HFF-Myc (cell line): ENCODE results near the gene VAT1L.

Experiments used
- DNase-seq: peaks from one replicate; pipeline ENCODE4 v3.0.0-alpha.2; 2011; ENCODE audit warnings: low read depth; ENCODE audit errors: extremely low read depth
- H3K4me3 ChIP-seq: replicated peaks from 2 replicates; pipeline ENCODE4 v1.5.1; 2011; ENCODE audit warnings: low read depth, mild to moderate bottlenecking, control low read depth, low read length
- TF ChIP-seq, protein P1 (sequence below): IDR thresholded peaks from 2 replicates; pipeline ENCODE4 v1.5.1; 2012; ENCODE audit warnings: mild to moderate bottlenecking, low read depth, low read length, control low read depth; ENCODE audit errors: missing control alignments

The VAT1L gene

DNA sequence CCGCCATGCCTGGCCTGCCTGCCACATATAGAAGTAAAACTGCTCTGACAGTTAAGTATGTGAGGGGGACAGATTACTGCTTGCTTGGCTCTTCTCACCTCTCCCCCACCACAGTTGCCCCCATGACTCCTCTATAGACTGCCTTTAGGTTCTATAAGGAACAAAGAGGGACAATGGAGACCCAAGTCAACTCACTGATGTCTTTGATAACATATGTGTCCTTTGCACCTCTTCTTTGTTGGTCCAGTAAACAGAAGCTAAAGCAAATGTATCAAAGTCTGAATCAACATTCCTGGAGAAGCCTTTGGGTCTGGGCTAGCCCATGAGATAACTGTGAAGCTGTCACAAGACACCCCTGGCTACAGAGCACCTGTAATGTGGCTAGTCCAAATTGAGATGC lies 38.9 kb upstream of the VAT1L start:
- H3K4me3 ChIP-seq: no peak overlapping the region
- DNase-seq: no peak
- TF ChIP-seq, protein P1, sequence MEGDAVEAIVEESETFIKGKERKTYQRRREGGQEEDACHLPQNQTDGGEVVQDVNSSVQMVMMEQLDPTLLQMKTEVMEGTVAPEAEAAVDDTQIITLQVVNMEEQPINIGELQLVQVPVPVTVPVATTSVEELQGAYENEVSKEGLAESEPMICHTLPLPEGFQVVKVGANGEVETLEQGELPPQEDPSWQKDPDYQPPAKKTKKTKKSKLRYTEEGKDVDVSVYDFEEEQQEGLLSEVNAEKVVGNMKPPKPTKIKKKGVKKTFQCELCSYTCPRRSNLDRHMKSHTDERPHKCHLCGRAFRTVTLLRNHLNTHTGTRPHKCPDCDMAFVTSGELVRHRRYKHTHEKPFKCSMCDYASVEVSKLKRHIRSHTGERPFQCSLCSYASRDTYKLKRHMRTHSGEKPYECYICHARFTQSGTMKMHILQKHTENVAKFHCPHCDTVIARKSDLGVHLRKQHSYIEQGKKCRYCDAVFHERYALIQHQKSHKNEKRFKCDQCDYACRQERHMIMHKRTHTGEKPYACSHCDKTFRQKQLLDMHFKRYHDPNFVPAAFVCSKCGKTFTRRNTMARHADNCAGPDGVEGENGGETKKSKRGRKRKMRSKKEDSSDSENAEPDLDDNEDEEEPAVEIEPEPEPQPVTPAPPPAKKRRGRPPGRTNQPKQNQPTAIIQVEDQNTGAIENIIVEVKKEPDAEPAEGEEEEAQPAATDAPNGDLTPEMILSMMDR: no peak

DNA sequence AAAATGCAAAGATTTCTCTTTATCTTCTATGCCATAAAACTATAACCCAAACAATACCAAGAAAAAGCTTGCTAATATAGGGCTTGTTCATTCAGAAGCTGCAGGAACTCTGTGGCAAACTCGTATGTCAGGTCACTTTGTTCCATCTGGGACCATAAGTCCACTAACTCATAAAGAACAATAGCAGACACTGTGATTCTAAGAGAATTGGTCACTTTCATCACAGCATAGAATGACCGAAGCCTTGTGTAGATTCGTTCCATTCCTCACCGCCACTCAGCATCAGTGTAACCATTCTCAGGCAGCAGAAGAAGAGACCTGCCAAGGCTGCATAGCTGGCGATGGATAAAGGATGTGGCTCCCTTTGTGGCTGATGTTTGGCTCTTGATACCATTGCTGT lies 30.3 kb upstream of the VAT1L start:
- no peak overlapping the region for H3K4me3 ChIP-seq
- DNase-seq: no peak

DNA sequence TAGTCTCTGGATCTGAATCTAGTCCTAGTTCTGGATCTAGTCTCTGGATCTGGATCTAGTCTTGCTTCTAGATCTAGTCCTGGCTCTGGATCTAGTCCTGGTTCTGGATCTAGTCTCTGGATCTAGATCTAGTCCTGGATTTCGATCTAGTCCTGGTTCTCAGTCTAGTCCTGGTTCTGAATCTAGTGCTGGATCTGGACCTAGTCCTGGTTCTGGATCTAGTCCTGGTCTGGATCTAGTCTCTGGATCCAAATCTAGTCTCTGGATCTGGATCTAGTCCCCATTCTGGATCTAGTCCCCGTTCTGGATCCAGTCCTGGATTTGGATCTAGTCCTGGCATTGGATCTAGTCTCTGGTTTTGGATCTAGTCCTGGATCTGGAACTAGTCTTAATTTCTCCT lies 29.9 kb upstream of the VAT1L start:
- DNase-seq: no peak
- H3K4me3 ChIP-seq: no peak overlapping the region
- TF ChIP-seq, protein P1: no peak

More for the DNA sequence above, 30.3 kb upstream of the VAT1L start:
- TF ChIP-seq, protein P1: no peak

DNA sequence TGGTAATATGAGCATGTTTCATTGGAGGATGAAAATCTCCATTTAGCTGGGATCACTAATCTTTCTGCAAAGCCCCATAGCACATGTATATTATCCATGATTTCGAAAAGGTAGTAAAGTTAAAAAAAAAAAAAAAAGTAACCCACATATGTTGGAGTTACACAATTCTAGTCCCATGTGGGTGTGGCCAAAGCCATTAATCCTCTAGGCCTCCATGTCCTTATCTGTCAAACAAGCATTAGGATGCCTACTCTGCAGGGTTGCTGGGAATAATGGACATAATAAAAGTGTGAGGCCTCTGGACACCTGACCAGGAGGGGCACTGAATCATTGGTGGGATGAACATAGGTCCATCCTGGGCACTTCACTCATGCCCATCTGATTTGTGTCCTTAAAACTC lies 29.2 kb upstream of the VAT1L start:
- DNase-seq: no peak
- TF ChIP-seq, protein P1: no peak

DNA sequence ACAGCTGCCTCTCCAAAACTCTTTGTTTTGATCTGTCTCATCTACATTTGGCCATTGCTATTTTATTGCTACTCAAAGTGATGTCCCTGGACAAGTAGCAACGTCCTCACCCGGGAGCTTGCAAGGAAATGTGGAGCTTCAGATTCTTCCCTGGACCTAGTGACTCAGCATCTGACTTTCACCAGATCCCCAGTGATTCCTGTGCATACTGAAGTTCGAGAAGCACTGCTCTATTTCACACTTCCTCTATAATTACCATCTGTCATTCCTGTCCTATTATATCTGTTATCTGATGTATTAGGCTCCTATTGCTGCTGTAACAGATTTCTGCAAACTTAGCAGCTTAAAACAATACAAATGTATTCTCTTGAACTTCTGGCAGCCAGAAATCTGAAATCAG lies 28.5 kb upstream of the VAT1L start:
- no peak for DNase-seq
- H3K4me3 ChIP-seq: no peak overlapping the region
- TF ChIP-seq, protein P1: no peak

More for the DNA sequence above, 29.2 kb upstream of the VAT1L start:
- H3K4me3 ChIP-seq: no peak overlapping the region

DNA sequence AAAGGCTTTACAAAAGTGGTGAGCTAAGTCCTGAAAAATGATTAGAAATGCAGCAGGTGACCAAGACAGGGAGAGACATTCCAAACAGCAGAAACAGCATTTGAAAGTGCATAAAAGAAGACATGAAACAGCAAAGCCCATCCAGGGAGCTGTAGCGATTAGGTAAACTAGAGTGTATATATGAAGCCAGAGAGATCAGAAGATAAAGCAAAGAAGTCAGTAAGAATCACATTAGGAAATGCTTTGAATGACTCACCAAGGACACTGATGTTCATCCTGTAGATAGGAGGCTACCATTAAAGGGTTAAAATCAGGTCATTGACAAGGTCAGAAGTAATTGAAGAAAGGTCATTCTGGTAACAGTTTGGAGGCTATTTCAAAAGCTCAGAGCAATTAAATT lies 27.6 kb upstream of the VAT1L start:
- TF ChIP-seq, protein P1: no peak
- DNase-seq: no peak
- H3K4me3 ChIP-seq: no peak overlapping the region

DNA sequence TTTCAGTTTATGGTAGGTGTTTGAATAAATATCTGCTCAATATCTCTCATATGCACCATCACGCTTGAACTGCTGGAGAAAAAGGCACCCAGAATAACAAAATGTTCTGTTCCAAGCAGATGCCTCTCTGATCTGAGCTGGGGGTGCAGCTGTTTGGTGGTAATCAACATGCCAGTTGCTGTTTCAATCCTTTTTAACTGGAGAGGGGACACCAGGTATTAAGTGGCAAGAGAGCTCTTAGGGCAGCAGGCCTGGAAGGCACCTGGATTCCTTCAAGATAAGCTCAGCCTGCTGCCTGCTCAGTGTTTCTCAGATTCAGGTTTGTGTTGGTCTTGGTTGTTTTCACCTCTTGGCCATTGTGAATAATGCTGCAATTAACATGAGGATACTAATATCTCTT lies 27.2 kb upstream of the VAT1L start:
- H3K4me3 ChIP-seq: no peak overlapping the region
- TF ChIP-seq, protein P1: no peak
- DNase-seq: no peak
